PC-9 (cell line): ENCODE results near the gene HHLA2. TPM values are rescaled to one million over a fixed set of nuclear protein-coding genes. Genes with fewer than 3 reads are reported as not detected.
A peak's percentile ranks its signal among the peaks of the same experiment; 100 is the strongest.

Experiments used
- BruUV-seq: library from RNA; stranded (reverse); fragments of 400-500 nt; replicated peaks from 2 replicates; lab custom pipeline; 2021; lab: Mats Ljungman, UMichigan
- CTCF ChIA-PET: fragments of 300-600 bp; sonication (Branson Sonifier 250); formaldehyde crosslinking; loops from one replicate; lab custom pipeline; 2022; ENCODE audit warnings: antibody characterized with exemption; lab: Charles Lee
- POLR2A ChIA-PET: fragments of 300-600 bp; sonication (Branson Sonifier 250); formaldehyde crosslinking; loops from one replicate; lab custom pipeline; 2022; ENCODE audit warnings: antibody characterized with exemption; ENCODE audit not compliant: unreplicated experiment; lab: Charles Lee
- DNase-seq, 2 experiments: peaks; one replicate each; pipeline versions ENCODE4 v3.0.0 to v3.0.0-alpha.2; 2015 to 2022; ENCODE audit warnings: mixed read lengths in 1 of 2
- H2AFZ ChIP-seq: fragments of 200-600 bp; sonication (generic); 2 replicates; pipeline ENCODE4 v1.8.1; 2017; ENCODE audit warnings: antibody characterized with exemption
- H3F3A ChIP-seq: fragments of 200-600 bp; sonication (generic); 2 replicates; pipeline ENCODE4 v1.8.1; 2017; ENCODE audit warnings: antibody characterized with exemption, mild to moderate bottlenecking, low read depth; ENCODE audit not compliant: insufficient read depth
- H3K27ac ChIP-seq: fragments of 200-600 bp; sonication (generic); 2 replicates; pipeline ENCODE4 v1.6.1; 2016; ENCODE audit warnings: mixed run types
- H3K27me3 ChIP-seq: fragments of 200-600 bp; sonication (generic); 2 replicates; pipeline ENCODE4 v1.6.1; 2016; ENCODE audit warnings: low read depth, mixed run types; ENCODE audit not compliant: insufficient read depth
- H3K36me3 ChIP-seq: fragments of 200-600 bp; sonication (generic); 2 replicates; pipeline ENCODE4 v1.6.1; 2016; ENCODE audit warnings: low read depth, mixed run types
- H3K4me1 ChIP-seq: fragments of 200-600 bp; sonication (generic); replicated peaks from 2 replicates; pipeline ENCODE4 v1.6.1; 2016; ENCODE audit warnings: mixed run types; ENCODE audit not compliant: insufficient read depth
- H3K4me2 ChIP-seq: fragments of 200-600 bp; sonication (generic); 2 replicates; pipeline ENCODE4 v1.6.1; 2017; ENCODE audit warnings: mixed run types
- H3K4me3 ChIP-seq: fragments of 200-600 bp; sonication (generic); 2 replicates; pipeline ENCODE4 v1.6.1; 2016; ENCODE audit warnings: mixed run types
- H3K79me2 ChIP-seq: fragments of 200-600 bp; sonication (generic); 2 replicates; pipeline ENCODE4 v1.6.1; 2017; ENCODE audit warnings: low read depth, mixed run types
- H3K9me2 ChIP-seq: fragments of 200-600 bp; sonication (generic); 2 replicates; pipeline ENCODE4 v1.8.1; 2017; ENCODE audit warnings: mild to moderate bottlenecking; ENCODE audit not compliant: insufficient read depth
- H3K9me3 ChIP-seq: fragments of 200-600 bp; sonication (generic); 2 replicates; pipeline ENCODE4 v1.8.1; 2016; ENCODE audit warnings: low read depth; ENCODE audit not compliant: insufficient read depth
- H4K20me1 ChIP-seq: fragments of 200-600 bp; sonication (generic); 2 replicates; pipeline ENCODE4 v1.8.1; 2017; ENCODE audit not compliant: insufficient read depth
- EZH2 ChIP-seq: fragments of 200-600 bp; sonication (generic); IDR thresholded peaks from 2 replicates; pipeline ENCODE4 v1.8.0; 2017; ENCODE audit warnings: antibody characterized with exemption, low read depth
- intact Hi-C: fragments of 100-400 bp; cut with micrococcal nuclease; formaldehyde crosslinking; loops from one replicate; pipeline ENCODE4 v1.10.0; 2022; ENCODE audit not compliant: unreplicated experiment
- total RNA-seq: library from RNA; stranded (reverse); gene quantifications from 2 replicates; pipeline ENCODE4 v1.2.3, GENCODE V29; 2021
- TF ChIP-seq, protein P1 (sequence below): fragments of 200-600 bp; sonication (generic); conservative IDR thresholded peaks from 2 replicates; pipeline ENCODE4 v1.6.1; 2017; ENCODE audit warnings: mixed run types, antibody characterized with exemption, mild to moderate bottlenecking, moderate library complexity

Gene HHLA2
- total RNA-seq, 1 experiment from 2014 or later, result not detected

DNA sequence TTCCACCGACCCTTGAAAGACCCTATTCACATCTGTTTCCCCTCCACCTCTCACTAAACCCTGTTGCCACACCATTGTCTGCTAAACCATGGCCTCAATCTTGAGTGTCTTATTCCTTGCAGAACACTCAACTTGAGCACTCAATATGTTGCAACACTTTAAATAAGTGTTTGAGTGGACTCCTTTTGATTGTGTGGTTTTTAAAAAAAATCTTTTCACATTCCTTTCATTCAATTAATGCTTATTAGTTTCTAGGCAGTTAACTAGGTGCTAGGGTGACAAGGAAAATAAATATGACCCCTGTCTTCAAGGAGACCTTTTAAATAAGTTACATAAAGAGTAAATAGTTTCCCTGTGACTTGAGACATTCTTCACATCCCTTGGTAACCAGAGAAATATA, 13.3 kb upstream of the HHLA2 start:
- Histone ChIP-seq H3K27me3 (no peaks in the 10 kb centered on the region), H3K4me2 (0 out of 2 replicates have a peak overlapping the region, but pooled peaks have one; percentile 7), H3K79me2 (no peaks in the 10 kb centered on the region), H2AFZ (no peak overlapping the region), H3F3A (no peaks in the 10 kb centered on the region), H3K4me3 (no peak overlapping the region), H3K4me1 (peaks cover 16% of the 10 kb centered on the region), H3K9me3 (peaks cover 19% of the 10 kb centered on the region), H3K36me3 (no peaks in the 10 kb centered on the region), H3K27ac (no peak overlapping the region), H4K20me1 (no peaks in the 10 kb centered on the region), H3K9me2 (no peaks in the 10 kb centered on the region)
- ChIA-PET POLR2A (no interaction called here), CTCF (no interaction called here)
- TF ChIP-seq EZH2, result no peak
- TF ChIP-seq, protein P1, sequence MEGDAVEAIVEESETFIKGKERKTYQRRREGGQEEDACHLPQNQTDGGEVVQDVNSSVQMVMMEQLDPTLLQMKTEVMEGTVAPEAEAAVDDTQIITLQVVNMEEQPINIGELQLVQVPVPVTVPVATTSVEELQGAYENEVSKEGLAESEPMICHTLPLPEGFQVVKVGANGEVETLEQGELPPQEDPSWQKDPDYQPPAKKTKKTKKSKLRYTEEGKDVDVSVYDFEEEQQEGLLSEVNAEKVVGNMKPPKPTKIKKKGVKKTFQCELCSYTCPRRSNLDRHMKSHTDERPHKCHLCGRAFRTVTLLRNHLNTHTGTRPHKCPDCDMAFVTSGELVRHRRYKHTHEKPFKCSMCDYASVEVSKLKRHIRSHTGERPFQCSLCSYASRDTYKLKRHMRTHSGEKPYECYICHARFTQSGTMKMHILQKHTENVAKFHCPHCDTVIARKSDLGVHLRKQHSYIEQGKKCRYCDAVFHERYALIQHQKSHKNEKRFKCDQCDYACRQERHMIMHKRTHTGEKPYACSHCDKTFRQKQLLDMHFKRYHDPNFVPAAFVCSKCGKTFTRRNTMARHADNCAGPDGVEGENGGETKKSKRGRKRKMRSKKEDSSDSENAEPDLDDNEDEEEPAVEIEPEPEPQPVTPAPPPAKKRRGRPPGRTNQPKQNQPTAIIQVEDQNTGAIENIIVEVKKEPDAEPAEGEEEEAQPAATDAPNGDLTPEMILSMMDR, result no peak
- no TSS peak for BruUV-seq
- intact Hi-C loops, result no loop called here
- peak in 1 of 2 experiments; percentile 94 for DNase-seq

DNA sequence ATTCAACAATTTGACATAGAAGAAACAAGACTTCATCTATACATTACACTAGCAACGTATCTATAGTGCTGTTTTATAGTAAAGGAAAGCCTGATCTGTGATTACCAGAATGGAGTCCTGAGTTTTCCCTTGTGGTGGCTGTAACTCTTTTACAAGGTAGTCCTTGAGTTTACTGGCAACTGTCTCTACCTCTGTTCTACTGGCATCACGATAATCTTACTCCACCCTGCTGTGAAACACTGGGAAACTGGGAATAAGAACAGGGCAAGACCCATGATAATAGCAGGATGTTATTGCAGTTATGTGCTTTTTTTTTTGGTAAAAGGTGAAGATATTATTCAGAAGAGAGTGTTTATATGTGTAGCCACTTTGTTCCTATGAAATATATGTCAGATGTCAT, 12.4 kb upstream of the HHLA2 start:
- POLR2A ChIA-PET, result interaction anchor here (0.6 kb wide), 1 partner anchor 58 kb away, joined by 10 read pairs; no protein-coding TSS in a partner anchor
- intact Hi-C loops, result no loop called here
- Histone ChIP-seq H3K27me3 (no peaks in the 10 kb centered on the region), H2AFZ (no peak overlapping the region), H3F3A (no peaks in the 10 kb centered on the region), H3K4me1 (peaks cover 16% of the 10 kb centered on the region), H3K36me3 (no peaks in the 10 kb centered on the region), H3K79me2 (no peaks in the 10 kb centered on the region), H3K4me3 (no peak overlapping the region), H3K27ac (no peak overlapping the region), H3K4me2 (no peak overlapping the region), H3K9me3 (peaks cover 11% of the 10 kb centered on the region), H3K9me2 (no peaks in the 10 kb centered on the region), H4K20me1 (no peaks in the 10 kb centered on the region)
- CTCF ChIA-PET, result no interaction called here
- no peak for DNase-seq
- TF ChIP-seq, protein P1, result no peak
- TF ChIP-seq EZH2, result no peak
- BruUV-seq, result no TSS peak

DNA sequence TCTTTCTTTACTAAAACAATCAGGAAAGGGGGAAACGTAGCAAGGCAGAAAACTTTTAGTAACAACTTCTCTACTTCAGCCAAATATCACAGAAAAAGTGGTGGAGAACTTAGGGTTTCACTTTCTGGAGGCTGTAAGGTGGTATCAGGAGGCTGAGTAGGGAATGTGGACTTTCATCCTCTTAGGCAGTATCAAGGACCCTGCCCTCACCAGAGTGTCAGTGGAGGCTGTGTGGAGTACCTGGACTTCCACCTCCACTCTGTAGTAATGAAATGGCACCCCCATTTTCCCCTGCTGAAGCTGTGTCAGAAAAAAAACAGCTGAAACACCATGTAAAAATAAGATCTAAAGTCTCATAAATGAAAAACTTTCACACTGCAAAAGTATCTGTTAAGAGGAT, 11.2 kb upstream of the HHLA2 start:
- Histone ChIP-seq H3K4me3 (no peak overlapping the region), H2AFZ (no peak overlapping the region), H3K27me3 (no peaks in the 10 kb centered on the region), H3K36me3 (no peaks in the 10 kb centered on the region), H4K20me1 (no peaks in the 10 kb centered on the region), H3F3A (no peaks in the 10 kb centered on the region), H3K79me2 (no peaks in the 10 kb centered on the region), H3K27ac (no peak overlapping the region), H3K9me3 (no peaks in the 10 kb centered on the region; the same call in 1 of the 2 replicates), H3K4me2 (no peak overlapping the region), H3K9me2 (no peaks in the 10 kb centered on the region), H3K4me1 (peaks cover 16% of the 10 kb centered on the region)
- ChIA-PET POLR2A (no interaction called here), CTCF (no interaction called here)
- no TSS peak for BruUV-seq
- TF ChIP-seq EZH2, result no peak
- TF ChIP-seq, protein P1, result no peak
- intact Hi-C loops, result no loop called here
- DNase-seq, result no peak
